Body of pancreas (tissue), 4 donors: ENCODE measurements around the gene ARHGAP44. TPM values are rescaled to one million over a fixed set of nuclear protein-coding genes. Genes with fewer than 3 reads are reported as not detected.

ENCODE experiments used
- ATAC-seq: fragments of 150-250 bp; one replicate; pipeline ENCODE4 v1.9.1; 2016
- DNase-seq, 4 donors: peaks; one replicate each; pipeline ENCODE4 v3.0.0-alpha.2; 2019
- H3K27ac ChIP-seq, 4 donors: fragments of 200-600 bp; sonication (generic); 1 replicate in 3 of 4; 2 replicates in 1 of 4; pipeline versions ENCODE4 v1.5.1 to v1.6.1; 2016 to 2019; ENCODE audit warnings: mild to moderate bottlenecking in 1 of 4, mixed read lengths in 1 of 4, moderate library complexity in 1 of 4
- H3K27me3 ChIP-seq, 2 donors: fragments of 200-600 bp; sonication (generic); one replicate each; pipeline ENCODE4 v1.6.0; 2016; ENCODE audit warnings: mild to moderate bottlenecking in 1 of 2
- H3K36me3 ChIP-seq, 2 donors: fragments of 200-600 bp; sonication (generic); replicated peaks in 1 of 2; 2 replicates each; pipeline ENCODE4 v1.5.1; 2016; ENCODE audit warnings: low read depth in 2 of 2; ENCODE audit not compliant: insufficient read depth in 1 of 2
- H3K4me1 ChIP-seq: fragments of 200-600 bp; sonication (generic); one replicate; pipeline ENCODE4 v1.6.0; 2016
- H3K4me3 ChIP-seq, 2 donors: fragments of 200-600 bp; sonication (generic); 1 replicate in 1 of 2; 2 replicates in 1 of 2; pipeline ENCODE4 v1.5.1; 2016 to 2019
- H3K9me3 ChIP-seq, 3 donors: fragments of 200-600 bp; sonication (generic); 1 replicate in 2 of 3; 2 replicates in 1 of 3; pipeline ENCODE4 v1.5.1; 2016
- POLR2A ChIP-seq, 3 donors: fragments of 450-650 bp; IDR thresholded peaks; one replicate each; pipeline ENCODE4 v1.6.1; 2016; ENCODE audit warnings: antibody characterized with exemption in 3 of 3, mild to moderate bottlenecking in 2 of 3
- WGBS, 2 donors: methylation state at CpG; one replicate each; pipeline ENCODE4 v1.1.5; 2017; 5-methylcytosine and 5-hydroxymethylcytosine counted together
- intact Hi-C: fragments of 100-400 bp; cut with DNase I; formaldehyde crosslinking; loops from one replicate; pipeline ENCODE4 v1.15.1; 2023
- total RNA-seq, 2 donors: library from RNA; depleted of rRNA; stranded (reverse); fragments of >200 nt; gene quantifications; one replicate each; pipeline ENCODE4 v1.1.0, GENCODE V29; 2016
- TF ChIP-seq, protein P1 (sequence below), 7 experiments: fragments of 450-650 bp in 4 of 7; fragments of 200-600 bp in 3 of 7; sonication (generic) in 3 of 7; IDR thresholded peaks; one replicate each; pipeline ENCODE4 v1.5.1; 2016 to 2019; ENCODE audit warnings: antibody characterized with exemption in 7 of 7

ARHGAP44 gene
- total RNA-seq, 2 donors from 2014 or later = 5.7 to 6.3 TPM

DNA sequence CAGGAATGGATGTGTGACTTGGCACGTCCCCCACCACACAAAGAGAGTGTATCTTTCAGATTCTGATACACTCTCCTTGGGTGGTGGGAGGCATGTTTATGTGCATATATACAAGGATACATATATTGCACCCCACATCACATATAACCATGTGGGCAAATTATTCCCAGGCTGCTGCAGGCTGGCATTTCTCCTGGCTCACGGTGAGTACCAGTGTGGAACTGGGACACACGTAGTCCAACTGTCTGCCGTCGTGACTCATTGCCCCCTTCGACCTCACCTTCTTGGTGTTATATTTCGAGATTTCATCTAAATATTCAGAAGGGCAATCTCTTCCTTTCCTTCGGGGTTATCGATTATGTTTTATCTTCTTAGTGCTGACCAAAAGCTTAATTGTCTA lies 24.4 kb downstream of the ARHGAP44 start:
- no peaks in the 10 kb centered on the region for H3K27me3 ChIP-seq
- no peak overlapping the region for H3K27ac ChIP-seq
- intact Hi-C loops = no loop called here
- WGBS, 2 donors = 85 to 86% methylated on average over 9 of the region's 9 CpGs
- H3K36me3 ChIP-seq = no peaks in the 10 kb centered on the region
- ATAC-seq = no peak
- peaks cover 0 to 1% (median 0%) of the 10 kb centered on the region in 3 donors for H3K9me3 ChIP-seq
- TF ChIP-seq POLR2A (IDR thresholded peaks at IDR 0.05) = no peak
- TF ChIP-seq, protein P1, sequence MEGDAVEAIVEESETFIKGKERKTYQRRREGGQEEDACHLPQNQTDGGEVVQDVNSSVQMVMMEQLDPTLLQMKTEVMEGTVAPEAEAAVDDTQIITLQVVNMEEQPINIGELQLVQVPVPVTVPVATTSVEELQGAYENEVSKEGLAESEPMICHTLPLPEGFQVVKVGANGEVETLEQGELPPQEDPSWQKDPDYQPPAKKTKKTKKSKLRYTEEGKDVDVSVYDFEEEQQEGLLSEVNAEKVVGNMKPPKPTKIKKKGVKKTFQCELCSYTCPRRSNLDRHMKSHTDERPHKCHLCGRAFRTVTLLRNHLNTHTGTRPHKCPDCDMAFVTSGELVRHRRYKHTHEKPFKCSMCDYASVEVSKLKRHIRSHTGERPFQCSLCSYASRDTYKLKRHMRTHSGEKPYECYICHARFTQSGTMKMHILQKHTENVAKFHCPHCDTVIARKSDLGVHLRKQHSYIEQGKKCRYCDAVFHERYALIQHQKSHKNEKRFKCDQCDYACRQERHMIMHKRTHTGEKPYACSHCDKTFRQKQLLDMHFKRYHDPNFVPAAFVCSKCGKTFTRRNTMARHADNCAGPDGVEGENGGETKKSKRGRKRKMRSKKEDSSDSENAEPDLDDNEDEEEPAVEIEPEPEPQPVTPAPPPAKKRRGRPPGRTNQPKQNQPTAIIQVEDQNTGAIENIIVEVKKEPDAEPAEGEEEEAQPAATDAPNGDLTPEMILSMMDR (IDR thresholded peaks at IDR 0.05) = no peak
- no peak for DNase-seq
- H3K4me1 ChIP-seq = no peaks in the 10 kb centered on the region
- H3K4me3 ChIP-seq = no peak overlapping the region

DNA sequence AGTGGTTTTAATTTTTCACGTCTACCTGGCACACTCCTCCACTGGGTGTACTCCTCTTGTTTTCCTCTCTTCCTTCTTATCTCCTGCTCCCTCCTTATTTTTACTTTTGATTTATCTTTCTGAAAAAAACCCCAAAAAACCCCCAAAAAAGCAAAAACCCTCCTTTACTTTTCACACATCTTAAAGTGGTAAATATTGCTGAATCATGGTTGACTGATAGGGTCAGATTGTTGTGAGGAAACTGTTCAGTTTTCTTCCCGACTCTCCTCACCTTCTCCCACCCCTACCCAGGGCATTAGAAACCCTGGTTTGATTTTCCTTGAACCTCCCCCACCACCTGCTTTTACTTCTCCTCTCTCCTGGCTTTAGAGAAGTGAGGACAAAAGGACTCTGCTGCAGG lies 25.4 kb downstream of the ARHGAP44 start:
- Histone ChIP-seq H3K36me3 (no peaks in the 10 kb centered on the region), H3K4me1 (no peaks in the 10 kb centered on the region), H3K27ac (no peak overlapping the region), H3K9me3 (no peaks in the 10 kb centered on the region), H3K4me3 (no peak overlapping the region), H3K27me3 (no peaks in the 10 kb centered on the region)
- TF ChIP-seq POLR2A (IDR thresholded peaks at IDR 0.05) = no peak
- TF ChIP-seq, protein P1 (IDR thresholded peaks at IDR 0.05) = no peak
- DNase-seq (no peak), ATAC-seq (no peak)
- WGBS, 2 donors = 75 to 81% methylated on average over 2 of the region's 2 CpGs
- intact Hi-C loops = no loop called here

DNA sequence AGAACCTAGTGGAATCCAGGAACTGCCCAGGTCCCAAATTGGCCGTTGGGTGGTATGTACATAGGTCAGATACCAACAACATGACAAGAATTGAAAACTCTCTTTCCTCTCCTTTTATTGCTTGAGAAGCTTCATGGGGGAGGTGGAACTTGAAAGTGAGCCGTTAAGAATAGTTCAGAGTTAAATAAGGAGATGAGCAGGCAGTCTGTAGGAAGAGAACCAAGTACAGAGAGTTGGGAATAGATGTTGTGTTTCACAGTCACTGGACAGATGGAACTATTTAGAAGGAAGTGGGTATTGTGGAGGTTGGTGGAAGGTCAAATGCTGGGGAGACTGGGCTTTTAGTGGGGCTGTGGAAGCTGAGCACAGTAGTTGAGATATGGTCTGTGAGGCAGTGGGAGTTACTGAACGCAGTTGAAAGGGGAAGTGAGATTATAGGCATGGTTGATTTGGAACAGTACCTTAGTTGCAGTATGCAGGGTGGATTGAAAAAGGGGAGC lies 26.4 kb downstream of the ARHGAP44 start:
- Histone ChIP-seq H3K36me3 (no peaks in the 10 kb centered on the region), H3K4me1 (no peaks in the 10 kb centered on the region), H3K9me3 (no peaks in the 10 kb centered on the region), H3K27me3 (no peaks in the 10 kb centered on the region), H3K4me3 (no peak overlapping the region), H3K27ac (no peak overlapping the region)
- no peak for DNase-seq
- ATAC-seq = no peak
- 63 to 76% methylated on average over 3 of the region's 3 CpGs for WGBS, 2 donors
- TF ChIP-seq, protein P1 (IDR thresholded peaks at IDR 0.05) = no peak
- no peak for TF ChIP-seq POLR2A (IDR thresholded peaks at IDR 0.05)
- intact Hi-C loops = no loop called here

DNA sequence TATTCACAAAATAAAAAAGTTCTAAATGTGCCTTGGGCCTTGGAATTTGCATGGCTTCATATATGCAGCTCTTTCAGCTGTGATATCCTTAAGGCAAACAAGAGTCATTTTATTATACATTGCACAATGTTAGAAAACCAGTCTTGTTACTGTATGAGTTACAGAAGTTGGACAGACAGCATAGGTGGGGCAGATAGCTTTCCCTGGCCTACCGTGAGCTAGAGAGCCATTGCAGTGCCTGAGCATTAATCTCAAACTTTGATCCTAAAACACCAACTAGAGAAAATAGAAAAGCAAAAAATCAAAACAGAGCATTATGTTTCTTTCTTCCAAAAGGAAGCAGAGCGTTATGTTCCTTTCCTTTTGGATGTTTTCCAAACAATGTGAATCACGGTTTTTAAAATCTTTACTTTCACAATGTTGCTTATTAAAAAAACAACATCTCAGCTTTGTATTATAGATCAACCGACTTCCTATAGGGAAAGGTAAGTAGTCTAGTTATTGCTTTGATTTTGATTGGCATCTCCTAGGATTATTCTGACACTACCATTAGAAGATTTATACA lies 32.2 kb downstream of the ARHGAP44 start:
- Histone ChIP-seq H3K27me3 (no peaks in the 10 kb centered on the region), H3K4me1 (no peaks in the 10 kb centered on the region), H3K36me3 (no peaks in the 10 kb centered on the region), H3K27ac (no peak overlapping the region), H3K9me3 (no peaks in the 10 kb centered on the region), H3K4me3 (no peak overlapping the region)
- intact Hi-C loops = no loop called here
- TF ChIP-seq, protein P1 (IDR thresholded peaks at IDR 0.05) = no peak
- TF ChIP-seq POLR2A (IDR thresholded peaks at IDR 0.05) = no peak
- 75 to 76% methylated on average over 4 of the region's 4 CpGs for WGBS, 2 donors
- ATAC-seq (no peak), DNase-seq (no peak)

DNA sequence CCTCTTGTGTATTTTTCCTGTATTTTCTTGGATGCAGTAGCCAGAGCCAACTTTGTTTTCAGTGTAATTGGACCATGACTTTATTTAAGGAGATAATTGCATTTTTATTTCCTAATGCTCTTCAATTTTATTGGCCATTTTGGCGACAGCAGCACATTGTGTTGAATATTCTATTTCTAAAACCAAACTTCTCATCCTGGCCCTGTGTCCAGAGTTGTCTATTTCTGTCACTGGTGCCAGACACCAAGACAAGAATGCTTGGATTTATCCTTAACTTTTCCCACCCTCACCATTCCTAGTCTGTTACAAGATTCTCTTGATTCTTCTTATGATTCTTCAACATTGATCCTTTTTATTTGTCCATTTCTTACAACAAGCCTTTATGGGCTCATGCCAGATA lies 37.1 kb downstream of the ARHGAP44 start:
- intact Hi-C loops = no loop called here
- Histone ChIP-seq H3K27ac (no peak overlapping the region), H3K4me3 (no peak overlapping the region), H3K36me3 (no peaks in the 10 kb centered on the region), H3K4me1 (no peaks in the 10 kb centered on the region), H3K9me3 (peaks cover 0 to 8% (median 0%) of the 10 kb centered on the region in 3 donors), H3K27me3 (no peaks in the 10 kb centered on the region)
- WGBS, 2 donors = 77 to 78% methylated on average over 1 of the region's 1 CpG
- TF ChIP-seq POLR2A (IDR thresholded peaks at IDR 0.05) = no peak
- TF ChIP-seq, protein P1 (IDR thresholded peaks at IDR 0.05) = no peak
- ATAC-seq = no peak
- DNase-seq = no peak
